Upper lobe of left lung (tissue), 6 donors: ENCODE data around the gene FBXL15. TPM values are rescaled to one million over a fixed set of nuclear protein-coding genes. Genes with fewer than 3 reads are reported as not detected.

Experiments used
- ATAC-seq, 2 donors: fragments of 200-7000 bp; cut with Tn5 transposase; one replicate each; pipeline ENCODE4 v1.9.1; 2022; ENCODE audit warnings: mild to moderate bottlenecking in 2 of 2, moderate library complexity in 2 of 2; ENCODE audit not compliant: low FRiP score in 2 of 2
- DNase-seq, 2 donors: peaks; one replicate each; pipeline ENCODE4 v3.0.0-alpha.2; 2019 to 2020
- H3K27ac ChIP-seq, 4 donors: fragments of 200-600 bp; sonication (generic); one replicate each; pipeline ENCODE4 v1.5.1; 2016 to 2019
- H3K27me3 ChIP-seq, 4 donors: fragments of 200-600 bp; sonication (generic); one replicate each; pipeline ENCODE4 v1.5.1; 2017 to 2019
- H3K36me3 ChIP-seq, 4 donors: fragments of 200-600 bp; sonication (generic); one replicate each; pipeline ENCODE4 v1.5.1; 2016 to 2019
- H3K4me1 ChIP-seq, 4 donors: fragments of 200-600 bp; sonication (generic); one replicate each; pipeline ENCODE4 v1.5.1; 2018 to 2019
- H3K4me3 ChIP-seq, 4 donors: fragments of 200-600 bp; sonication (generic); one replicate each; pipeline ENCODE4 v1.5.1; 2017 to 2019; ENCODE audit warnings: mild to moderate bottlenecking in 2 of 4, moderate library complexity in 1 of 4
- H3K9me3 ChIP-seq, 4 donors: fragments of 200-600 bp; sonication (generic); one replicate each; pipeline ENCODE4 v1.5.1; 2018 to 2019
- EP300 ChIP-seq, 4 donors: sonication (generic); formaldehyde crosslinking; IDR thresholded peaks; one replicate each; pipeline ENCODE4 v1.5.1; 2017; ENCODE audit warnings: antibody characterized with exemption in 4 of 4, control low read depth in 2 of 4
- POLR2A ChIP-seq, 4 donors: fragments of 450-650 bp; IDR thresholded peaks; one replicate each; pipeline ENCODE4 v1.5.1; 2016 to 2017; ENCODE audit warnings: antibody characterized with exemption in 4 of 4, mild to moderate bottlenecking in 2 of 4
- POLR2AphosphoS5 ChIP-seq, 2 donors: sonication (generic); formaldehyde crosslinking; IDR thresholded peaks; one replicate each; pipeline ENCODE4 v1.5.1; 2017; ENCODE audit warnings: antibody characterized with exemption in 2 of 2
- WGBS, 2 donors: methylation state at CpG; one replicate each; pipeline ENCODE4 v1.1.5; 2017 to 2018; 5-methylcytosine and 5-hydroxymethylcytosine counted together
- total RNA-seq, 6 donors: library from RNA; depleted of rRNA in 4 of 6; stranded (reverse); fragments of >200 nt in 4 of 6; gene quantifications; one replicate each; pipeline versions ENCODE4 v1.1.0 to v1.2.1, GENCODE V29; 2016 to 2021
- TF ChIP-seq, protein P1 (sequence below), 6 experiments: fragments of 450-650 bp in 4 of 6; fragments of 200-600 bp in 2 of 6; sonication (generic) in 2 of 6; IDR thresholded peaks; one replicate each; pipeline ENCODE4 v1.5.1; 2016 to 2019; ENCODE audit warnings: antibody characterized with exemption in 6 of 6
- donor health status: DM: no; HTN: no; CAD: no; lungs with moderate emphysema.
- donor health status: DM: no; HTN: yes; CAD: no; lungs with severe emphysema.

FBXL15 gene
- total RNA-seq, 6 donors from 2014 or later: 18.5 to 70.2 (median 26.8) TPM

GRCh38 chr10:102431452-102432124 lies 11.0 kb downstream of the FBXL15 start:
- no peak for DNase-seq
- 22 to 24% methylated on average over 3 to 4 of the region's 4 CpGs for WGBS, 2 donors
- Histone ChIP-seq H3K4me3 (peak overlapping the region; percentile 74 to 94 (median 86)), H3K4me1 (peaks cover 22 to 43% (median 41%) of the 10 kb centered on the region in 4 donors), H3K27me3 (no peaks in the 10 kb centered on the region), H3K36me3 (no peaks in the 10 kb centered on the region), H3K9me3 (no peaks in the 10 kb centered on the region), H3K27ac (peak overlapping the region; percentile 68 to 94 (median 88))
- no peak for TF ChIP-seq POLR2AphosphoS5 (IDR thresholded peaks at IDR 0.05)
- TF ChIP-seq EP300 (IDR thresholded peaks at IDR 0.05): no peak
- TF ChIP-seq, protein P1, sequence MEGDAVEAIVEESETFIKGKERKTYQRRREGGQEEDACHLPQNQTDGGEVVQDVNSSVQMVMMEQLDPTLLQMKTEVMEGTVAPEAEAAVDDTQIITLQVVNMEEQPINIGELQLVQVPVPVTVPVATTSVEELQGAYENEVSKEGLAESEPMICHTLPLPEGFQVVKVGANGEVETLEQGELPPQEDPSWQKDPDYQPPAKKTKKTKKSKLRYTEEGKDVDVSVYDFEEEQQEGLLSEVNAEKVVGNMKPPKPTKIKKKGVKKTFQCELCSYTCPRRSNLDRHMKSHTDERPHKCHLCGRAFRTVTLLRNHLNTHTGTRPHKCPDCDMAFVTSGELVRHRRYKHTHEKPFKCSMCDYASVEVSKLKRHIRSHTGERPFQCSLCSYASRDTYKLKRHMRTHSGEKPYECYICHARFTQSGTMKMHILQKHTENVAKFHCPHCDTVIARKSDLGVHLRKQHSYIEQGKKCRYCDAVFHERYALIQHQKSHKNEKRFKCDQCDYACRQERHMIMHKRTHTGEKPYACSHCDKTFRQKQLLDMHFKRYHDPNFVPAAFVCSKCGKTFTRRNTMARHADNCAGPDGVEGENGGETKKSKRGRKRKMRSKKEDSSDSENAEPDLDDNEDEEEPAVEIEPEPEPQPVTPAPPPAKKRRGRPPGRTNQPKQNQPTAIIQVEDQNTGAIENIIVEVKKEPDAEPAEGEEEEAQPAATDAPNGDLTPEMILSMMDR (IDR thresholded peaks at IDR 0.05): no peak
- no peak for TF ChIP-seq POLR2A (IDR thresholded peaks at IDR 0.05)
- no peak for ATAC-seq

DNA sequence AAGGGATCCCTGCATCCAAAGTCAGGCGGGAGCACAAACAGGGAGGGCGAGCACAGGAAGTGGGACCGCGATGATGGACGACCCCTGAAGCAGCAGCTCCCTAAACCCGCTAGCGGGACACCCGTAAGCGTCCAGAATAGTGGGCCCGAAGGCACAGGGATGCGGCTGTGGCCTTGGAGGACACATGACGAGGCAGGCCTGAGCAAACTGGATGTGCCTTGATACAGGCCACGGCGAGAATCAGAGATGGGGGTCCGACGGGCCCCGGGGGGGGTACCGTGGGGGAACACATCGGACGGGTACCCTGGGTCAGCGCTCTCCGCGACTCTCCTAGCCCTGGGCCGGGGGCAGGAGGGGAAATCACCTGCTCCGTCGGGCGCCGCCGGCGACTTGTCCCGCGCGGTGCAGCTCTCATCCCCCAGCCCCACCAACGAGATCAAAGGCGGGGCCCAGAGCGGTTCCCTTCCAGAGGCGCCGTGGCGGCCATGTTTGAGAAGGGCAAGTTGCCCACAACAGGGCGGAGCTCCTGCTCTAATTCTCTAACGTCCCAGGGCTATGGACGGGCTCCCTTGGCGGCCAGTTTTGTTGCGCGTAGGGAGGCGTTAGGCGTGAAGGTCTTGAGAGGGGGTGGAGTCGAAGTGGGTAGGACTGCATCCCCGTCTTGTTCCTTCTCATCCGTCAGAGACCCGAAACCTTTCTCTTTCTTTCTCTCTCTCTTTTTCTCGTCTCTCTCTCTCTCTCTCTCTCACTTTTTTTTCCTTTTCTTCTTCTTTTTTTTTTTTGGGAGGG lies 11.7 kb downstream of the FBXL15 start, which contains the start of gene CUEDC2:
Gene CUEDC2 (minus strand): TSS at position 413 of the 789 bp plus-strand sequence. CDS start 7,386 bp downstream, outside the sequence.
- WGBS, 2 donors: 0% methylated on average over 23 to 34 of the region's 52 CpGs
- Histone ChIP-seq H3K4me1 (peaks cover 22 to 47% (median 42%) of the 10 kb centered on the region in 4 donors), H3K36me3 (no peaks in the 10 kb centered on the region), H3K27ac (peak within 1 kb of the TSS; percentile 68 to 94 (median 88)), H3K4me3 (peak within 1 kb of the TSS; percentile 74 to 94 (median 86)), H3K9me3 (no peaks in the 10 kb centered on the region), H3K27me3 (no peaks in the 10 kb centered on the region)
- DNase-seq (peak; percentile 97), ATAC-seq (peak; percentile 97)
- TF ChIP-seq POLR2AphosphoS5 (IDR thresholded peaks at IDR 0.05): peak; percentile 62 to 86
- peak in 1 of 4 donors; percentile 27 for TF ChIP-seq EP300 (IDR thresholded peaks at IDR 0.05)
- peak in 2 of 4 donors; percentile 14 to 64 for TF ChIP-seq POLR2A (IDR thresholded peaks at IDR 0.05)
- TF ChIP-seq, protein P1 (IDR thresholded peaks at IDR 0.05): no peak

GRCh38 chr10:102433619-102434046 lies 13.0 kb downstream of the FBXL15 start:
- TF ChIP-seq EP300 (IDR thresholded peaks at IDR 0.05): no peak
- TF ChIP-seq POLR2AphosphoS5 (IDR thresholded peaks at IDR 0.05): no peak
- TF ChIP-seq, protein P1 (IDR thresholded peaks at IDR 0.05): no peak
- no peak for TF ChIP-seq POLR2A (IDR thresholded peaks at IDR 0.05)
- ATAC-seq (no peak), DNase-seq (peak in 1 of 2 donors; percentile 56)
- WGBS, 2 donors: 52 to 59% methylated on average over 5 of the region's 5 CpGs
- peaks cover 22 to 47% (median 42%) of the 10 kb centered on the region in 4 donors for H3K4me1 ChIP-seq
- H3K4me3 ChIP-seq: no peak overlapping the region
- H3K9me3 ChIP-seq: no peaks in the 10 kb centered on the region
- H3K27me3 ChIP-seq: no peaks in the 10 kb centered on the region
- no peaks in the 10 kb centered on the region for H3K36me3 ChIP-seq
- peak overlapping the region in 2 of 4 donors; percentile 83 to 91 for H3K27ac ChIP-seq

DNA sequence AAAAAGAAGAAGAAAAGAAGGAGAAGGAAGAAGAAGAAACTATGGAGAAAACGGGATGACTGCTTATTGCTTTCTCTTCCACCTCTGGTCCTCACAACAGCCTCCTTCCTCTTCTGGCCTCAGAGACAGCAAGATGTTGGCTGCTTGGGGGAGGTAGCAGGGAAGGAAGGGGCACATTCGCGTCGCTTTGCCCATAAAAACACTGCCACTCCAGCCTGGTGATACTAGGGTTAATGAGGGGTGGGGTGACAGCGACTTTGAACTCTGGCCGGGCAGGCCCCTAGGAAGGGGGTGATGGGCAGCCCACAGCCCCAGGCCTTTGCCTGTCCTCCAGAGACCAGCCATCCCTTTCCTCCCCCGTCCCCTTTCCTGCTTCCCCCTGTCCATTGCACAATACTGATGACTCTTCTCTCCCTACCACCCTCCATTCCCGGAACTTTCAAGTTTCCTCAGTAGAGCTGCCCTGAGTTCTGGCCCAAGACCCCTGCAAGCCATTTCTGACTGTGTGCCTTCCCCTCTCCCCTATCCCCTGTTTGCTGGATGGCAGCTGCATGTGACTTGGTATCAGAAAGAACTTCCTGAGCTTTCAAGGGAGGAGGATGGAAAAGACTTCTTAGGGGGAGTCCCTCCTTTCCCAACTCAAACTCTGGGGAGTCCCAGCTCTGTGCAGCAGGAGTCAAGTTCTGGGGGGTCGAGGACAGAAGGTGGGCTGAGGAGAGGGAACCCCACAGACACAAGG lies 13.9 kb downstream of the FBXL15 start:
- WGBS, 2 donors: 29 to 32% methylated on average over 9 of the region's 9 CpGs
- no peak for DNase-seq
- Histone ChIP-seq H3K27me3 (no peaks in the 10 kb centered on the region), H3K4me3 (peak overlapping the region in 1 of 4 donors; percentile 51), H3K9me3 (no peaks in the 10 kb centered on the region), H3K27ac (peak overlapping the region; percentile 17 to 91 (median 72)), H3K4me1 (peaks cover 22 to 47% (median 42%) of the 10 kb centered on the region in 4 donors), H3K36me3 (no peaks in the 10 kb centered on the region)
- TF ChIP-seq POLR2AphosphoS5 (IDR thresholded peaks at IDR 0.05) (peak in 1 of 2 donors; percentile 36), EP300 (IDR thresholded peaks at IDR 0.05) (no peak), POLR2A (IDR thresholded peaks at IDR 0.05) (peak in 1 of 4 donors; percentile 27)
- ATAC-seq: peak in 1 of 2 donors; percentile 47
